SK-N-MC (cell line): ENCODE data around the gene JAK1.
"Not testable (repeated sequence)": the region's sequence is repeated elsewhere in the genome, so short reads cannot be mapped to it uniquely, and the experiment has no call there.

ENCODE experiments used
- DNase-seq: peaks from one replicate; pipeline ENCODE4 v3.0.0-alpha.2; 2011; ENCODE audit warnings: low read depth, low spot score
- H3K27ac ChIP-seq: fragments of 200-600 bp; sonication (generic); 2 replicates; pipeline ENCODE4 v1.5.1; 2016; ENCODE audit warnings: mixed run types
- H3K36me3 ChIP-seq: fragments of 200-600 bp; sonication (generic); 2 replicates; pipeline ENCODE4 v1.6.1; 2017; ENCODE audit warnings: antibody characterized with exemption, low read length, mixed read lengths; ENCODE audit not compliant: insufficient read depth
- H3K4me3 ChIP-seq: fragments of 200-600 bp; sonication (generic); 2 replicates; pipeline ENCODE4 v1.5.1; 2016
- H3K9ac ChIP-seq: fragments of 200-600 bp; sonication (generic); 2 replicates; pipeline ENCODE4 v1.8.0; 2017; ENCODE audit warnings: mixed run types, mixed read lengths; ENCODE audit not compliant: insufficient read length
- H3K9me3 ChIP-seq: fragments of 200-600 bp; sonication (generic); 2 replicates; pipeline ENCODE4 v1.6.1; 2017; ENCODE audit warnings: low read depth, mild to moderate bottlenecking, antibody characterized with exemption, low read length, moderate library complexity, mixed read lengths
- EZH2 ChIP-seq: fragments of 200-600 bp; sonication (generic); IDR thresholded peaks from one replicate; pipeline ENCODE4 v1.6.1; 2017; ENCODE audit warnings: antibody characterized with exemption
- FOXP2 ChIP-seq: optimal IDR thresholded peaks from 2 replicates; pipeline ENCODE3; 2011; ENCODE audit warnings: mild to moderate bottlenecking, moderate library complexity; ENCODE audit not compliant: insufficient read depth; ENCODE audit errors: extremely low read length, control extremely low read depth
- POLR2AphosphoS5 ChIP-seq: IDR thresholded peaks from 2 replicates; pipeline ENCODE4 v1.6.1; 2012; ENCODE audit warnings: mild to moderate bottlenecking, low read depth, low read length, borderline replicate concordance

The JAK1 gene

DNA sequence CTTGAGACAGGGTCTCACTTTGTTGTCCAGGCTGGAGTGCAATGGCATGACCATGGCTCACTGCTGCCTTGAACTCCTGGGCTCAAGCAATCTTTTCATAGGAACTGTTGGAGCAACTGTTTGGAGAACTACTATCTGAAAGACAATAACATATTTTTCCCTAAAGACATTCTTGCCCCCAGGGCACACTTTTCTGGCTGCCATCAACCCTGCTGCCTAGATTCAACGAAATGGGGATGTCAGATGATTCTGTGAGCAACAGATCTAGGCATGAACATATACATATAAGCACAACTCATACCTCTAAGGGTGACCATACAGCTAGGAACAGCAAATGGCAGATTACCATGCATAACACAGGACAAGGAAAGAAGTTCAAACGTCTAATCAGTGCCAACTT is 27.4 kb downstream of the JAK1 start:
- TF ChIP-seq EZH2 (no peak), FOXP2 (no peak), POLR2AphosphoS5 (no peak)
- no peaks in the 10 kb centered on the region for H3K9me3 ChIP-seq

DNA sequence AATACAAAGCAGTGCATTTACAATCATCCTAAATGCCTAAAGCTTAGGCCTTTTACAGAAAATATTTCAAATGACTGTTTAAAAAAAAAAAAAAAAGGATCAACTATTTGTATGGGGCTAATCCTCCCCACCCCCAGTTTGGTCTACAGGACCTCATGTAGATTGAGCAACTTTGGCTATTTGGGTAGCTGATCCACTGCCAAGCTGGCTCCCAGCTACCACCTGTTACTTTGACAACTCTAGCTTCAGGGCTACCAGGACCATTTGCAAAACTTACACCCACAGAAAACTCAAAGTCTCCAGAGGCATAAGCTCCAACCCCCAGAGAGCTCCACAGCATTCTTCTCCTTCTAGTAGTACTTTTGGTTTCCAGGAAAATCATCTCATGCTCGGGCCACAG is 29.4 kb downstream of the JAK1 start:
- Histone ChIP-seq H3K9ac (no peak overlapping the region), H3K27ac (no peak overlapping the region), H3K36me3 (peaks cover 14% of the 10 kb centered on the region), H3K4me3 (no peak overlapping the region), H3K9me3 (no peaks in the 10 kb centered on the region)
- TF ChIP-seq FOXP2 (no peak), POLR2AphosphoS5 (no peak), EZH2 (no peak)
- DNase-seq: no peak

More for the DNA sequence above, 27.4 kb downstream of the JAK1 start:
- Histone ChIP-seq H3K36me3 (peaks cover 11% of the 10 kb centered on the region), H3K27ac (no peak overlapping the region), H3K9ac (no peak overlapping the region), H3K4me3 (no peak overlapping the region)
- DNase-seq: no peak

DNA sequence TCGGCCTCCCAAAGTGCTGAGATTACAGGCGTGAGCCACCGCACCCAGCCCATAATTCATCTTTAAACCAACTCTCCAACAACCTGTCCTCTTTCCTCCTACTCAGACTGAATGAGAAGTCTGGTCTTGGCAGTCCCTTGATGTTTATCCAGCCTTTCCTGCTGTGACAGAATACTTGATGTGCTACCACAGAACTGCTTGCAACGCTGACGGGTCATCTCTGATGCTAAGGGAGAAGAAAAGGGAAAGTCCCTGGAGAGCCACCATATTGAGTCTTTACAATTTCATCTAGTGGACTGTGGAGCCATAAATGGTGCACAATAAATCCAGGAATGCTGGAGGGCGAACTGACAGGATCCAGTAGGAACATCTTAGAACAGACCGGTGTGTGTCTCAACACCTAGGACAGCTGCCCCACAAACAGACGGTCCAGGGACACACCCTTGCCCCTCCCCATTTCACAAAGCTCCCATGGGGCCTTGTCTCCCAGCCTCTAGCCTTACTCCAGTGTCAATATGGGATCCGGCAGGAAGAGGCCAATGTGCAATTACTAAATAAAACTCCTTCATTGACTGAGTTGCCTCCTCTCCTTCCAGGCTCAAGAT is 30.7 kb downstream of the JAK1 start:
- no peak for DNase-seq
- Histone ChIP-seq H3K27ac (no peak overlapping the region), H3K4me3 (no peak overlapping the region), H3K9ac (no peak overlapping the region), H3K36me3 (peaks cover 23% of the 10 kb centered on the region), H3K9me3 (no peaks in the 10 kb centered on the region)
- TF ChIP-seq EZH2 (no peak), FOXP2 (no peak), POLR2AphosphoS5 (no peak)

DNA sequence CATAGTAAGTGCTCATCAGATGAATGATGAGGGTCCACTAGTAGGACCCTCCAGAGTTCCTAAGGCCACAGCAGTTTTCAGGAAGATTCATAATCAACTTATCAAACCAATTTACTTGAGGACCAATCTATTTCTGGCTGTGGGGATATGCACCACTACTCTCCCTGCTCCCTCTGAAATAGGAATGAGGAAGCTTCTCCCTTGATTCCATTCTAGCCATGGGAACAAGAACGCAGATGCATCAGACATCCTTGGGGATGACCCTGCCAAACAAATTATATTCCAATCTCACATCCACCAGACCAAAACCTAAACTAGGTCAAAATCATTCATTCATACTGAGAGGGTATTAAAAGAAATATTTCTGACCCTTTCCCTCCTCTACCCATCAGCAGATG is 31.5 kb downstream of the JAK1 start:
- Histone ChIP-seq H3K9ac (no peak overlapping the region), H3K36me3 (peaks cover 23% of the 10 kb centered on the region), H3K27ac (peak overlapping the region; percentile 80; the same call in 1 of the 2 replicates), H3K4me3 (no peak overlapping the region), H3K9me3 (no peaks in the 10 kb centered on the region)
- no peak for DNase-seq
- no peak for TF ChIP-seq POLR2AphosphoS5
- TF ChIP-seq FOXP2: no peak
- TF ChIP-seq EZH2: no peak

DNA sequence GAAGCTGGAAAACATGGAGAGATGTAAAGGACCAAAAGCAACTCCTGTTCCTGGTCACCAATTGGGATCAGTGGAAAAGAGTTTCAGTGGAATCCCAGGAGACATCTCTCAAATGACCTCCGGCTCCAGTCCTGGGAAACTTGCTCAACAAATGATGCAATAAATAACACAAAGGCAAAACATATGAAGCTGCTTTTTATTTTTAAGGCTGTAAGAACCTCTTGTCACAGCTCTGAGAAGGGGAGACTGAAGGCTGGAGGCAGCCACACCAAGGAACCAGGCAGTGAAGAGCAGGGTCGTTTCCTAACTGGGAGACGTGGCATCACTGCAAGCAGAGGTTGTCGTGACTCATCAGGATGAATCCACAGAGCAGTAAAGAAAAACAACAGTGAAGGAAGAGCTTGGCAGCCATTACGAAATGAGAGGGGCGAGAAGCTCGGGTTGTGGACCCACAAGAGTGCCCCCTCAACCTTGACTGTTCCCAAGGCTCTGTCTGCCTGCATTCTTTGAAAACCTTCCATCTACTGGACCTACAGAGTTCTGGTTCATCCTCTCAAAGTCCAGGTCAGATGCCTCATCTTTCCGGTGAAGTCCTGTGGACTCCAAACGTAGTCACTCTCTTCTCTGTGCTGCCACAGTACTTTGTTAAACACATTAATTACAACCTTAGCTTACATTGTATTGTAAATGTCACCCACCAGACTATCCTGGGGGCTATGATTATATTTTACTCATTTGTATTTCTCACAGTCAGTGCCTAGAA is 32.1 kb downstream of the JAK1 start:
- peaks cover 23% of the 10 kb centered on the region for H3K36me3 ChIP-seq
- TF ChIP-seq POLR2AphosphoS5 (no peak), FOXP2 (no peak), EZH2 (no peak)
- peak overlapping the region; percentile 80 for H3K27ac ChIP-seq
- DNase-seq: no peak
- no peak overlapping the region for H3K9ac ChIP-seq
- H3K4me3 ChIP-seq: no peak overlapping the region
- H3K9me3 ChIP-seq: no peaks in the 10 kb centered on the region

DNA sequence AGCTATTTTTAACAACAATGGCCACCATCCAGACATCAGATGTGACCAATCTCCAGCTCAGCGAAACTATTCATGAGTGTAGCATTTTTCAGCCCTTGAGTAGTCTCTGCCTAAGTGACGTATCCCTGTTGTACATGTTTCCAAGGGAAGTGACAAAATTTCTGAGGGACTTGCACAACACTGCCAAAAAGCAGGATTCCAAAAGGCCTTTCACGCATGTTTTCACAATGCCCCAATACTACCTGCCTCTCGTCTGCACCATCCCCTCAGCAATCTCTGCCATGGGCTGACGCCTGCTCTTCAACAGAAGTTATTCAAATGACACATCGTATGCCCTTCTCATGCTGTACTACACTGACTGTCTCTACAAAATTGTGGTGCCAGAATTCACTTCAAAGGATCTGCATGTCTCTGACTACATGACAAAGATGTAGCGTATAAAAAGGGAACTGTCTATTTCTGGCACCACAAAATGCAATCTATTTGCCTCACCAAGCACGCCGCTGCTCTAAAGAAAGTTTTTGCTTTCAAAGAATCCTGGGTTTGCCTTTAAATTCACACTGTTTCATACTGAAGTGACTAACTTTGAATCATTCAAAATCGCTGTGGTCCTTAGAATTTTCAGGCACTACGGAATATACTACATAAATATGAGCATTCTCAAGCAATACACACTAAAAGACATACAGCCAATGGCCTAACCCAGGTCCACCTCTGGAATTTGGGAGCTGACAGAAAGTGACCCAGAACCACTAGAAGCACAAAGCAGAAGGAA is 32.9 kb downstream of the JAK1 start:
- no peak for DNase-seq
- H3K9me3 ChIP-seq: no peaks in the 10 kb centered on the region
- no peak overlapping the region for H3K9ac ChIP-seq
- peaks cover 19% of the 10 kb centered on the region for H3K36me3 ChIP-seq
- TF ChIP-seq EZH2: no peak
- TF ChIP-seq POLR2AphosphoS5: no peak
- no peak for TF ChIP-seq FOXP2
- no peak overlapping the region for H3K4me3 ChIP-seq
- H3K27ac ChIP-seq: peak overlapping the region; percentile 80

DNA sequence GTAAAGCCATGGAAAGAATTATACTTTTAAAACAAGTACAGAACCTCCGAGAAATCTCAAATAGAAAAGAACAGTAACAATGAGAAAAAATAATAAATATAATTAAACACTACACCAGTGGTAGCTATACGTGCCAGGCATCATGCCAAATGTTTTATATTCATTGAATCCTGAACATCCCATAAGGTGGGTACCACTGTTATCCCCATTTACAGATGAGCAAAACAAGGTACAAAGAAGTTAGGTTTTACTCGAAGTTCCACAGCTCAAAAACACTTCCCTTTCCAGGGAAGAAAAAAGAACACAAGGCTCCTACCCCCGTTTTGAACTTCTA is 33.4 kb downstream of the JAK1 start:
- no peak for DNase-seq
- TF ChIP-seq FOXP2: no peak
- TF ChIP-seq POLR2AphosphoS5: no peak
- no peak for TF ChIP-seq EZH2
- H3K36me3 ChIP-seq: peaks cover 15% of the 10 kb centered on the region
- no peaks in the 10 kb centered on the region for H3K9me3 ChIP-seq
- H3K27ac ChIP-seq: peak overlapping the region; percentile 80; the same call in 1 of the 2 replicates
- no peak overlapping the region for H3K4me3 ChIP-seq
- no peak overlapping the region for H3K9ac ChIP-seq

DNA sequence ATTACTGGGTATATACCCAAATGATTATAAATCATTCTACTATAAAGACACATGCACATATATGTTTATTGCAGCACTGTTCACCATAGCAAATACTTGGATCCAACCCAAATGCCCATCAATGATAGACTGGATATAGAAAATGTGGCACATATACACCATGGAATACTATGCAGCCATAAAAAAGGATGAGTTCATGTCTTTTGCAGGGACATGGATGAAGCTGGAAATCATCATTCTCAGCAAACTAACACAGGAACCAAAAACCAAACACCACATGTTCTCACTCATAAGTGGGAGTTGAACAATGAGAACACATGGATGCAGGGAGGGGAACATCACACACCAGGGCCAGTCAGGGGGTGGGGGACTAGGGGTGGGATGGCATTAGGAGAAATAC is 35.7 kb downstream of the JAK1 start:
- not testable (repeated sequence) for DNase-seq, H3K9ac ChIP-seq, H3K4me3 ChIP-seq, H3K9me3 ChIP-seq, H3K27ac ChIP-seq
- H3K36me3 ChIP-seq: peaks cover 32% of the 10 kb centered on the region

DNA sequence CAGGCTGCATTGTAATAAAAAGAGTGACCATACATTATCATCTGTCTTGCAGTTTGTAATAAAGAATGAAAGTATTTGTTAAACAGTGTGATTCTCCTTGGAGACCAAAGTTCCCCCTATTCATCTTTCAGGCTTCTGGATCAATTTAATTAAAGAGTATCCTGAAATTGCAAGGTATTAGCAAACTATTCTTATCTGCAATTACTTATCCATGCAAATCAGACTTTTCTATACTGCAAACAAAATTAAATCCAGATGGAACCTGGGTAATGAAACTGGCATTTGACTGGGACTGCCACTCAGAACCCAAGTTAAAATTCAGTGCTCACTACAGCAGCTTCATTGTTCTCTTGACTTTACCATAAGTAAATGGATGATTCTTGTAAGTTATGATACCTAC is 37.1 kb downstream of the JAK1 start:
- peak overlapping the region; percentile 85 for H3K27ac ChIP-seq
- H3K36me3 ChIP-seq: peaks cover 32% of the 10 kb centered on the region
- peak overlapping the region; percentile 19; the same call in 1 of the 2 replicates for H3K4me3 ChIP-seq
- no peak for DNase-seq
- H3K9me3 ChIP-seq: no peaks in the 10 kb centered on the region
- H3K9ac ChIP-seq: no peak overlapping the region
- TF ChIP-seq FOXP2 (no peak), POLR2AphosphoS5 (no peak), EZH2 (no peak)
